Activated CD4-positive, alpha-beta T cell treated with anti-CD3 and anti-CD28 coated beads, Interleukin-10, Interleukin-2, amounts not matched to agents 100 ng/mL and 50 ng/mL, durations not matched to agents 16 hours and 8 hours (primary cell): ENCODE measurements around the gene MRPL28.
"Not testable (repeated sequence)": the region's sequence is repeated elsewhere in the genome, so short reads cannot be mapped to it uniquely, and the experiment has no call there.

Source experiments
- DNase-seq: peaks from one replicate; pipeline ENCODE4 v3.0.0-alpha.2; 2020

Gene MRPL28

DNA sequence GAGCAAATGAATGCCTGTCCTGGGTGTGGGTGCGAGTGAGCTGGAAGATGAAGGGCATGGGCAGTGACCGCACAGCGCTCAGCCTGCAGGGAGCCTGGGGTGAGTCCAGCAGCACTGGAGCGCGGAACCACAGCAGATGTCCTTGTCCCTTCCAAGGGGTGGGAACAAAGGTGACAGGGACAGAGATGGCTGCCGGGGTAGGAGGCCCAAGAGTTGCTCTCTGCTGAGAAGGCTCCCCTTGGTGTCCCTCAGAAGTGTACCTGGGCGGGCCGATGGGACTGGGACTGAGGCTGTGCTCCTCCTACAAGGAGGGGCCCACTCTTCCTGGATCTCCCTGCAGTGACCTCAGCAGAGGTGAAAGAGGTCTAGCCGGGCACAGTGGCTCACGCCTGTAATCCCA is 19.0 kb upstream of the MRPL28 start:
- DNase-seq = no peak

DNA sequence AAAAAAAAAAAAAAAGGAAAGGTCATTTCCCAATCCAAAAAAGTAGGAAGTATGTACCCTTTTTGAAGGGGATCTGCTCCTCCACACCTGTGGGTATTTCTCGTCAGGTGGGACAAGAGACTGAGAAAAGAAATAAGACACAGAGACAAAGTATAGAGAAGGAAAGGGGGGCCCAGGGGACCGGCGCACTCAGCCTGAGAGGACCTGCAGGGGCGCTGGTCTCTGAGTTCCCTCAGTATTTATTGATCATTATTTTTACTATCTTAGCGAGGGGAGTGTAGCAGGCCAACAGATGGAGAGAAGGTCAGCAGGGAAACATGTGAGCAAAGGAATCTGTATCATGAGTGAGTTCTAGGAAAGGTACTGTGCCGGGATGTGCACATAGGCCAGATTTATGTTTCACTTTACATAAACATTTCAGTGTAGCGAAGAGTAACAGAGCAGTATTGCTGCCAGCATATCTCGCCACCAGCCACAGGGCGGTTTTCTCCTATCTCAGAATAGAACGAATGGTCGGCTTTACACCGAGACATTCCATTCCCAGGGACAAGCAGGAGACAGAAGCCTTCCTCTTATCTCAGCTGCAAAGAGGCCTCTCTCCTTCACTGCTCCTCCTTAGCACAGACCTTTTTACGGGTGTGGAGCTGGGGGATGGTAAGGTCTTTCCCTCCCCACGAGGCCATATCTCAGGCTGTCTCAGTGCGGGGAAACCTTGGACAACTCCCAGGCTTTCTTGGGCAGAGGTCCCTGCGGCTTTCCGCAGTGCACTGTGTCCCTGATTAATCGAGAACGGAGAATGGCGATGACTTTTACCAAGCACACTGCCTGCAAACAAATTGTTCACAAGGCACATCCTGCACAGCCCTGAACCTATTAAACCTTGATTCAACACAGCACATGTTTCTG is 17.7 kb upstream of the MRPL28 start:
- not testable (repeated sequence) for DNase-seq

DNA sequence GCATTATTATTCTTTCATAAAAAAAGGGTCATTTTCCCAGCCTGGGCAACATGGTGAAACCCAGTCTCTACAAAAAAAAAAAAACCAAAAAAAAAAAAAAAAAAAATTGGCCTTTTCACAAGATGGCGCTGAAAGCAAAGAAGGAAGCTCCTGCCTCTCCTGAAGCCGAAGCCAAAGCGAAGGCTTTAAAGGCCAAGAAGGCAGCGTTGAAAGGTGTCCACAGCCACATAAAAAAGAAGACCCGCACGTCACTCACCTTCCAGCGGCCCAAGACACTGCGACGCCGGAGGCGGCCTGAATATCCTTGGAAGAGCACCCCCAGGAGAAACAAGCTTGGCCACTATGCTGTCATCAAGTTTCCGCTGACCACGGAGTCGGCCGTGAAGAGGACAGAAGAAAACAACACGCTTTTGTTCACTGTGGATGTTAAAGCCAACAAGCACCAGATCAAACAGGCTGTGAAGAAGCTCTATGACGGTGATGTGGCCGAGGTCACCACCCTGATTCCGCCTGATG is 16.4 kb upstream of the MRPL28 start:
- no peak for DNase-seq

DNA sequence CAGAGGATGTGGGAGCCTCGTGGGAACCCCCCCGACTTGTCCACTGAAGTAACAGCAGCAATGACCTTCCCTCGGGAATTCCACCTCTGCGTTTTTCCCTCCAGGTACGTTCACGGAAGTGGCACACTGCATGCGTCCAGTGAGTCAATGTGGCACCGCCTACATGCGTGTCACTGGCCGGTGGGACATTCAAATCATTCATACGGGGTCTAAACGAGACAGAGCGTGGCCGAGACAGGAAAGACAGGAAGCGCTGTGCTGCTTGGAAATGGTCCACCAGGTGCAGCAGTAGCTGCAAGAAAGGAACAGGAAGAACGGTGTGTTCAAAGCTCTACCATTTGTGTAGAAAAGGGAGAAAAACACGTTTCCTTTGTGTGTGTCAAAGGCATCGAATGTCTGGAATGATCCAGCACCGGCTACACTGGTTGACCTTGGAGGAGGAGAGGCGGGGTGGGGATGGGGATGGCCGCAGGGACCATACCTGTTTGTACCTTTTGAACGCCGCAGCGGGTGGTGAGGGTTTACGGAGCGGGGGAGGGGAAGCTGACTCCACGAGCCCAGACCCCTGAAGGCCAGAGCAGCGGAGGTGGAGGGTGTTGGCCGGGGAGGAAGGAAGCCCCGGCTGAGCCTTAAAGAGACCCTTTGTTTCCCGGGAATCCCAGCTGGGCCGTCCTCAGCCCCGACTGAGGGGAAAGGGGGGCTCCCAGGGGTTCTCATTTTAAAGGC is 13.2 kb upstream of the MRPL28 start:
- DNase-seq = peak; percentile 51

DNA sequence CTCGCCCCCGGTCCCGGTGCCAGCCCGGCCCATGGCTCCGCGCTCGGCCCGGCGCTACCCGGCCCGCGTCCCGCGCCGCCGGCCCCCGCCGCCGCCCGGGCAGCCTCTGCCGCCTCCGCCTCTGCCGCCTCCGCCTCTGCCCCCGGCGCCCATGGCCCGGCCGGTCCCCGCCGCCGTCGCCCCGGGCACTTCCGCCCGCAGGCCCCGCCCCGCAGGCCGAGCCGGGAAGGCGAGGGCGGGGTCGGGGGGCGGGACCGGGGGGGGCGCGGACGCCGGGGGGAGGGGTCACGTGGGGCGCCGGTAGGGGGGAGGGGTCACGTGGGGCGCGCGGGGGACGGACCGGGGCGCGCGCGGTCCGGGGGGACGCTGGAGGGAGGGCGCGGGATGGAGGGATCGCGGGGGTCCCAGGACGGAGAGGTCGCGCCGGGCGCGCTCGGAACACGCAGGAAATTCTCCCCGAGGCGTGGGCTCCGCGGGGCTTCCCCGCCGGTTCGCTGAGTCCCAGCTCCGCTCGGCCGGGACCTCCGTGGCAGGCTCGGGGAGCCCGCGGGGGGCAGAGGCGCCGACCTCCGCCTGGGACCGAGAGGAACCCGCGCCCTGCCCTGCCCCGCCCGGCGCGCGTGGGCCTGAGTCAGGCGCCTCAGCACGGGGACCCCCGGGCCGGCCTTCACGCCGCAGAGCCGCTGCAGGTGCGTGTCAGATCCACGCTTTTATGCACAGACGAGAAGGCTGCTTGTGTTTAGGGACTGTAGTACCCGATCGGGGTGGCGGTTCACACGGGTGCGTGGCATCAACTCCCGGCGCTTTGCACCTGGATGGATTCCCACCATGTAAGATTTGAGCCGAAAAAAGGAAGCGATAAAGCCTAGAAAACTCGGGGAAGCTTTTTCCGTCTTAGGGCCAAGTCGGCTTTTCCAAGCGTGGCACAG is 11.7 kb upstream of the MRPL28 start, which contains the start of gene PGAP6:
TSS of gene PGAP6 (minus strand) at position 190 of the 929 bp plus-strand sequence. CDS start at position 33, 157 bp downstream.
- DNase-seq = peak; percentile 69

DNA sequence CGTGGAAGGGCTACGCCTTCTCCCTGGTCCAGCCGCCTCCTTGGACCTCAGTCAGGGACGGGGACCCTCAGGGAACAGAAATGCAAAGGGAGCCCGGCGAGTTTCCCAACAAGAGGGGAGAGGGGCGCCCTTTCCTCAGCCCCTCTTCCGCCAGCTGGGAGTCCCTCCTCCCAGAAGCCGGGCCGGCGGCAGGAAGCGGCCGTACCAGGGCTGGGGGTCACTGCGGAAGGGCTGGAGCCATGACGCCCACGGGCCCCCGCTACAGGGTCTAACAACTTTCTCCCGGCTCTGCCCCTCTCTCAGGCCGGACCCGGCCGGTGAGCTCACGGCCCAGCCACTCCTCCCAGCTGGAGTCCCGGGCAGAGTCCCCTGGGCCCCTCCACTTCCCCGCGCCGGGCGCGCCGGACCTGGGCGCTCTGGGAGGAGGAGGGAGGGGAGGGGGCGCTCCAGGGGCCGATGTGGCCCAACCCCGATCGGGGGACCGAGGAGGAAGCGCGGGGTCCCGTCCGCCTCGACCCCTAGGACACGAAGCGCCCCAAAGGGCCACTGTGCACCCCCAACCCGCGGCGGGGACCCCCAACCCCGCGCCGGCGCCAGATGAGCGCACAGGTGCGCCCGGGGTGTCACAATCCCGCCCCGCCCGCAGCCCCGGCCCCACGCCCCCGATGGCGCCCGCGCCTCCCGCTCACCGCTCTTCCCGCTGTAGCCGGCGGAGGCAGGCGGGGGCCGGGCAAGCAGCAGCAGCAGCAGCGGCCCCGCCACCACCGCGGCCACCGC is 10.9 kb upstream of the MRPL28 start:
- DNase-seq = no peak

DNA sequence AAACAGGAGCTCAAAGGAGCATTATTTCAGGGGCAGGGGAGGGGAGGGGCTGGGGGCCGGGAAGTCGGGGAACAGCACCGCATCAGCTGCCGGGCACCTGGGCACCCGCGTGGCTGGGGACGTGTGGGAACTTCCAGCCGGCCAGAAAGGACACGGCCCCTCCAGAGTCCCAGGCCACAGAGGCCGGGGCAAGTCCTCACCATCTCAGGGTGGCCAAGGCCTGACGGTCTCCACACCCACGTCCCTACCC is 10.3 kb upstream of the MRPL28 start:
- DNase-seq = no peak

DNA sequence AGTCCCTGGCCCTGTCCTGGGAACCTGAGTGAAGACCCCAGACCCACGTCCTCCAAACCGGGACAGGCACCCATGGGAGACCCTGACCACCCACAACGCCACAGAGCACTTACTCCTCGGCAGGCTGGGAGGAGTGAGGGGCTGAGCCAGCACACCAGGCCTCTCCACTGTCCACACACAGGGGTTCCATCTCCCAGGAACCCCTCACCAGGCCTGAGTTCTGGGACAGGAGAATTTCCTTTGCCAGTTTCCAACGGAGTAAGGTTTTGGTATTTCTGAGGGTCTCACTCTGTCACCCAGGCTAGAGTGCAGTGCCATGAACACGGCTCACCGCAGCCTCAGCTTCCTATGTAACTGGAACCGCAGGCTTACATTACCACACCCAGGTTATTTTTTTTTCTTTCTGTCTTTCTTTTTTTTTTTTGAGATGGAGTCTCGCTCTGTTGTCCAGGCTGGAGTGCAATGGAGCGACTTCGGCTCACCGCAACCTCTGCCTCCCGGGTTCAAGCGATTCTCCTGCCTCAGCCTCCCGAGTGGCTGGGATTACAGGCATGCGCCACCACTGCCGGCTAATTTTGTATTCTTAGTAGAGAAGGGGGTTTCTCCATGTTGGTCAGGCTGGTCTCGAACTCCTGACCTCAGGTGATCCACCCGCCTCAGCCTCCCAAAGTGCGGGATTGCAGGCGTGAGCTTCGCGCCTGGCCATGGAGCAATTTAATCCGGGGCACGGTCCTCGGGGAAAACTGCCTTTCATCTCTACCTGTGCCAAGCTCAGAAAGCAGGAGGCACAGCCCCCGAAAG is 9.8 kb upstream of the MRPL28 start:
- no peak for DNase-seq

DNA sequence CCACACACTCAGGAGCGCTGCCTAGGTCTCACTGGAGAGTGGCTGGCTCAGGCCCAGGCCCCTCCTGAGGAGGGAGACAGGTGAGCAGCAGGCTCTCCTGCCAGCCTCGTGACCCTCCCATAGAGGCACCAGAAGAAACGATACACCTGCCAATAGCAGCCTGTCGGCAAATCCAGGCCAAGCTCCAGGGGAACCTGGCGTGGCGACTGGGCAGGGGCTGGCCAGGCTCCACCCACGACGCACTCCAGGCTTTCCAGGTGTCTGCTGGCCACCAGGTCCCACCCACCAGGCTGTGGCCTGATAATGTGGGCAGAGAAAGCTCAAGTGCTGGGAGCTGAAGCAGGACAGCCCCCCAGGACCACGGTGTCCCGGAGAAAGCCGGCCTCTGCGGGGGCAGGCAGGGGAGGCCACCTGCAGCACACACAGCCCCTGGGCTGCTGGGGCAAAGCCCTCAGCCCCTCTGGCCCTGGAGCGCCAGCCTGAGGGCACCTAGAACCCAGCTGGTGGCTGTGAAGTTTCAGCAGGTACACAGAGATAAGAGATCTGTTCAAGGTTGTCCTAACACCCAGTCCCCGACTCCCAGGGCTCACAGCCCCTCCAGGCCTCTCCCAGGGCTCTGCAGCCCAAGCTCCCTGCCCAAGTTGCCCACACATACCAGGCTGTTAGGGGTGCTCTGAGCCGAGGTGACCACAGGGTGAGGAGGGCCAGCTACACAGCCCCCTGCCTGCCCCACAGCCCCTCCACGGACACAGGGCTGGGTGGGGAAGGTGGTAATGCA is 9.0 kb upstream of the MRPL28 start:
- DNase-seq = no peak

DNA sequence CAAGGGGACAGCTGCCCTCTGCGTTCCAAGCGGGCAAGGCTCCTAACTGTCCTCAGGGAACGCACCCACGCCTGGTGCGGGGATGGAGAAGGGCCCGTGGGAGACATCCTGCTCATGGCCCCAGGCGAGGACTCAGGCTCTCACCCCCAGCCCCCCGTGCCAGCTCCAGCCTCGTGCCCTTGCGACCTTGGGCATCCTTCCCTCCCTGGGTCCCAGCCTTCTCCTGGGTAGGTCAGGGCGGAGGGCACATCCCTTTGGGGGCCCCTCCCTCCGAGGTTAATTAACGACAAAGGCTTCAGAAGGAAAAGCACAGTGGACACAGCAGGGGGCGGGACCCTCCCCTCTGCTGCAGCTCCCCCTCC is 8.5 kb upstream of the MRPL28 start:
- DNase-seq = no peak

DNA sequence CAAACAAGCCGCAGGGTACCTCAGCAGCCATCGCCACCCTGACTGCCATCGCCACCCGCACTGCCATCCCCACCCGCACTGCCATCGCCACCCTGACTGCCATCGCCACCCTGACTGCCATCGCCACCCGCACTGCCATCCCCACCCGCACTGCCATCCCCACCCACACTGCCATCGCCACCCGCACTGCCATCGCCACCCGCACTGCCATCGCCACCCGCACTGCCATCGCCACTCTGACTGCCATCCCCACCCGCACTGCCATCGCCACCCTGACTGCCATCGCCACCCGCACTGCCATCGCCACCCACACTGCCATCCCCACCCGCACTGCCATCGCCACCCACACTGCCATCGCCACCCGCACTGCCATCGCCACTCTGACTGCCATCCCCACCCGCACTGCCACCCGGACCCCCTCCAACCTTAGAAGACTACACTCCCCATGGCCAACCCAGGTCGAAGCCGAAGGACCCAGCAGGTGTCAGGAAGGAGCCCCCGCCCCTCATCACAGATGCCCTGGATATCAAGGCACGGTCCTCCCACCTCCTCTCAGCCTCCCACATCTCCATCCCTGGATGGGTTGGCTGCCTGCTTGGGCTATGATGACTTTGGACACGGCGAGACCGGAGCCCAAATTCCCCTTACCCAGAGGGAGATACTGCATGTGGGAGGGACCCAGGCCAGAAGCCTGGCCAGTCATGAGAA is 7.9 kb upstream of the MRPL28 start:
- DNase-seq = not testable (repeated sequence)

DNA sequence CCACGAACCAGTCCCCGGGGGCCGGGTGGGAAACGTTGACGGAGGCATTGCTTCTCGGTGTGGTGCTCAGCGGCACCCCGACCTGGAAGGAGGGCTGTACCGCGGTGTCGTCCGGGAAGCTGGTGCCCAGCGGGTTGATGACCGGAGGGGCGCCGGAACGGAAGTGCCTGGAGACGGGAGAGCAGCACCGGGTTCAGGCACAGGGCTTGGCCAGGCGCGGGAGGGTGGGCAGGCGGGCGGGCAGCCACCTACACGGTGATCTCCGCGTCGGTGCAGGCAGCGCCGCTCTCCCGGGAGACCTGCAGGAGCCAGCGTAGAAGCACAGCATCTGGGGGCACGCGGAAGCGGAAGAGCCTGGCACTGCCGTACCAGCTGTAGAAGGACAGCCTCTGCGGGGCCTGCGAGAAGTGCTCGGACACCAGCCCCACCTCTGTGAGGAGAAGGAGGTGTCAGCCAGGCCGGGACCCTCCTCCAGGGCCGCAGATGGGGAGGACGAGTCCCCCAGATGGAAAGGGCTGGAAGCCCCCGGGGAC is 7.1 kb upstream of the MRPL28 start:
- DNase-seq = no peak

DNA sequence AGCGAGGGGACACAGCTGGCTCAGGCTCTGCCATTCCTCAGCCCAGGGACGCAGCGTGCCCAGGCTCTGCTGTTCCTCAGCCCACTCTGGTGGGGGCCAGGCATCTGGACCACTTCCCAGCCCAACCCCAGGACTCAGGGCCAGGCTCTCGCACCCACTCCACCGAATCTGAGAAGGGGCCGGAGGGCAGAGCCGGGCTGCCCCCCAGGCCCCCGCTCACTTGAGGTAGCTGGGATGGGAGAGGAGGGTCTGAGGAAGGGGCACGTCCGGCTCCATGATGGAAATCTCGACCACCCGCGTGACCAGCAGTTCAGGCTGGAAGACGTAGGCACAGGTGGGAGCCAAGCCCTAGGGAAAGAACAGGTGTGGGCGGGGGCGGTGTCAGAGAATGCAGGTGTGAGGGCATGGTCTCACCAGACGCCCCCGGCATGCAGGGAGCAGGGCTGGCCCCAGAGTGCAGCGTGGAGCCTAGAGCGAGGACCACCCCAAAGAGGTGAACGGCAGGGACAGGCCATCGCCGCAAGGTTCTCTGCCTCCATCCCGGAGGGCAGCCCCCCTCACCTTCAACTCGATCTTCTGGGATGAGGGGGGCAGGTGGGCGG is 6.6 kb upstream of the MRPL28 start:
- DNase-seq = no peak

DNA sequence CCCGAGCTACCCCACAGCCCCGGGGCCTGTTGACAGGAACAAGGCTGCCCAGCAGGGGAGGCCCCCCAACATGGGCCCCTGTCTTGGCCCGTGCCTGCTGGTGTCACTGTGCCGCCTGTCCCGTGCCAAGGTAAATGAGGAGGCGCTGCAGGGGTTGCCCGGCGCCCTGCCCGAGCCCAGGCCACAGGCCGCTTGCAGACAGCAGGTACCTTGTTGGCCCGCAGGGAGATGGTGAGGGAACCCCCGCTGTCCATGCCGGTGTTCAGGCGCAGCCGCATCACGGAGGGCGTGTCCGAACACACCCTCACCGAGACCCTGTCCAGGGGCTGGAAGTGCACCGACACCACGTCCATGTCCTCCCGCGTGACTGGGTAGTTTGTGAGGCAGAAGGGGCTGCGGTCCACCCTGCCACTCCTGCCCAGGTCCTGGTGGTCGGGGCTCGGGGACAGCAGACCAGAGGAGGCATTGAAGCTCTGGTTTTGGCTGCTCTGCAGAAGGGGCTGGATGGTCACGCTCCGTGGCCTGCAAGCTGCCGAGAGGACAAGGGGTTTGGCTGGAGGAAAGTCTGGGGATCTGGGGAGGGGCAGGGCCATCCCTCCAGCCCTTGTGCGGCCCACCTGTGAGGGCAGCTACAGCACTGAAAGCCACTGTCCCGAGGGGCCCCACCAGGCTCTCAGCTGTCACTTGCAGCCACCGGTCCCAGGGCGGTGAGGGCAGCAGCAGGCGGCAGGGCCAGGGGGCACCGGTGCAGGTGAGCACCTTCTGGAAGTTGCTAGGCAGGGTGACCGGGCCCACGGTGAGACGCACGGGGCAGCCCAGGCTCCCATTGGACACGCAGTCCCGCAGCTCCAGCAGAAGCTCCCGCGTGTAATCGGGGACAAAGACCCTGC is 5.8 kb upstream of the MRPL28 start:
- DNase-seq = no peak

DNA sequence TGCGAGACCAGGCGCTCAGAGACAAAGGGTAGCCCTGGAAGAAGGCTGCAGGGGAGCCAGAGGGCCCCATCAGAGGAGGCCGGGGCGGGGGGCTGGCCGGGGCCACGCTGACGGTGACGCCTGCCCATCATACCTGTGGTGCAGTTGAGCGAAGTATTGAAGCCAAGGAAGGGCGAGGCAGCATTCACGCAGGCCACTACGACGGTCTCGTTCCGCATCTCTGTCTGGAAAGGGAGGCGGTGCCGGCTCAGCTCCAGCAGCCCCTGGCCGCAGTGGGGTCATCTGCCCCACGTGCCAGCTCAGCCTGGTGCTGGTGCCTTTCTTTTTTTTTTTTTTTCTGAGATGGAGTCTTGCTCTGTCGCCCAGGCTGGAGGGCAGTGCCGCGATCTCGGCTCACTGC is 4.9 kb upstream of the MRPL28 start:
- DNase-seq = no peak

DNA sequence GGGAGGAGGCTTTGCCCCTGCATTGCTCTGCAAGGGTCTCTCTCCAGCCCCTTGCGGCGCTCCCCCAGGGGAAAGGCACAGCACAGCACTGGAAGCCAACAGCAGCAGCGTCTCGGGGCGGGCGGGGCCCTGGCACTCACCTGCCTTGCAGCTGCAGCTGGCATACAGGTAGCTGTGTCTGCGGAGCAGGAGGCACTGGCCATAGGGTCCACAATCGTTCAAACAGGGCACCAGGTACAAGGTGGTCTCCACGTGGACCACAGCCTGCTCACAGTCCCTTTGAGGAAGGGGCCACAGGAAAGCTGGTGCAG is 4.2 kb upstream of the MRPL28 start:
- no peak for DNase-seq

DNA sequence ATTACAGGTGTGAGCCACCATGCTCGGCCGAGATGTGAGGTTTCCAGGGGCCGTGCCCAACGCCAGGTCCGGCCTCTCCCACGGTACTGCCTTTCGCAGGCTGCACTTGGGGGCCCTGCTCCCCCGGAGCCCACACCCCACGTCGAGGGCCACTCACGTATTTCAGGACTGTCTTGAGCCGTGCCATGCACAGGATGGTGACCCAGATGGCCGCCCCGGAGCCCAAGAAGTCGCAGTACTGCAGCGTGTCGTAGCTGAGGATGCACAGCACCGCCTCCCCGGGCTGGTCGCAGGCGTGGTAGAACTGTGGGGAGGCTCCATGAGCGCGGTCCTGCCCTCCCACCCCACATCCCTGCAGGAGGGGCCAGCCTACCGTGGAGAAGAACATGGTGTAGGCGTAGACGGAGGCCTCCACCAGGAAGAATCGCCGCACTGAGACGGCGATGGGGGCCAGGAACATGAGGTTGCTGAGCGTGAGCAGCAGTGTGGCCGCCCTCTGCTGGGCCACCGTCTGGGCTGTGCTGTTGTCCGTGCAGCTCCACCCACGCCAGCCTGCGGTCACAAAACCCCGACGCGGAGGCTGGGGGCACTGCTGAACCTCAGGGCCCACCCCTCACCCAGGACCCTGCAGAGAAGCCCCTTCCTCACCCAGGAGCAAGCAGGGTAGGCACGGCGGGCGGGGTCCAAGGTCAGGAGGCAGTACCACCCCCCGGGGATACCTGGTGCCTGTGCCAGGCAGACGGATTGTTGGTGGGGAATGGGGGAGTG is 3.7 kb upstream of the MRPL28 start:
- no peak for DNase-seq
